Daoy (cell line): Measurements from ENCODE around the gene SPATA2L. TPM values are rescaled to one million over a fixed set of nuclear protein-coding genes. Genes with fewer than 3 reads are reported as not detected.
A peak's percentile ranks its signal among the peaks of the same experiment; 100 is the strongest.
"Not testable (repeated sequence)": the region's sequence is repeated elsewhere in the genome, so short reads cannot be mapped to it uniquely, and the experiment has no call there.

ENCODE experiments used
- DNase-seq: peaks from one replicate; pipeline ENCODE4 v3.0.0-alpha.2; 2015; ENCODE audit warnings: low read depth
- total RNA-seq: library from RNA; depleted of rRNA; stranded (reverse); fragments of >200 nt; shearing (Covaris generic); gene quantifications from 2 replicates; pipeline ENCODE4 v1.2.3, GENCODE V29; 2014

SPATA2L gene
- total RNA-seq, 1 experiment from 2014 or later: 8.6 TPM

DNA sequence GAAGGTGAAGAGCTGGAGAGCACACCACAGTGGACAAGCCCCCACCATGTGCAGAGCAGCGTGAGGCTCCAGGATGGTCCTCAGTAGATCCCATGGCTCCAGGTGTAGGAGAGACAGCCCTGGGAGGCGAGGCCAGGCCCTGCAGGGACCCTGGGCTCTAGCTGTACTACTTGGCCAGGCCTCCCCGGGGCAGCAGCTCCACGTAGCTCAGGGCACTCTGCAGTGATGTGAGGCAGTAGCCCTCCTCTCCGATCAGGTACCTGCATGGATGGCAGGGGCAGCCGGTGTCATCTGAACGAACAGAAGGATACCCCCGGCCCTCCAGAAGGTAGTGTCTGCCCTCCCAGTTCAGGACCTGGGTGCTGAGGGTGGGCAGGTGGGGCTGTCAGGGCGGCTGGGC, 6.2 kb upstream of the SPATA2L start:
- DNase-seq: no peak

DNA sequence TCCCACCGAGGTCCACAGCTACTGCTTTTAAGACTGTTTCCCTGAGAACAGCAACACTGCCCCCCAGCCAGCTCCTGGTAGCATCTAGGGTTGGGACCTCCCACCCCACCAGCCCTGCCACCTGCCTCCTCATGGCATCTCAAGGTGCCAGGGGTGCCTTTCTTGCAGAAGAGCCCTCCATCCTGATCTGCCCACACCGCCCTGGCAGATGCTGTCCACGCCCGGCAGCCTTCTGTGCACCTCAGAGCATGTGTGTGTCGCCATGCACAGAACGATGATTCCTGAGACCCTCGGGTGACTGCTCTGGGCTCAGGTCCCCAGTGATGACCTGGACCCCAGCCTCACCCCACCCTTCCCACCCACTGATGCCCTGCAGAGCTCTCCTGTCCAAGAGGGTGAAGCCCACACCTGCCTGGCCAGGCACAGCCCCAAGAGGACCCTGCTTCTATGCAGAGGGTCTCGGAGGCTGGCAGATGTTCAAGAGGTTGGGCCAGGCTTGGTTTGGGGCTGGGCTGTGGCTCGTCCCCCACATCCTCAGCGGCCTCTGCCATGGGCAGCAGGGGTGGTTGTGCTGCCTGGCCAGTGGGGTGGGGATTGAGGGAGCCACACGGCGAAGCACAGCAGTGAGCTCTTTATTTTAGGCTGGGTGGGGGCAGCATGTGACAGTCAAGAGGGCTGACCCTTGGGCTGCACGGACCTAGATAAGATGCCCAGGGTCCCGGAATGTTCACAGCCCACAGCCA, 5.2 kb upstream of the SPATA2L start:
- no peak for DNase-seq

DNA sequence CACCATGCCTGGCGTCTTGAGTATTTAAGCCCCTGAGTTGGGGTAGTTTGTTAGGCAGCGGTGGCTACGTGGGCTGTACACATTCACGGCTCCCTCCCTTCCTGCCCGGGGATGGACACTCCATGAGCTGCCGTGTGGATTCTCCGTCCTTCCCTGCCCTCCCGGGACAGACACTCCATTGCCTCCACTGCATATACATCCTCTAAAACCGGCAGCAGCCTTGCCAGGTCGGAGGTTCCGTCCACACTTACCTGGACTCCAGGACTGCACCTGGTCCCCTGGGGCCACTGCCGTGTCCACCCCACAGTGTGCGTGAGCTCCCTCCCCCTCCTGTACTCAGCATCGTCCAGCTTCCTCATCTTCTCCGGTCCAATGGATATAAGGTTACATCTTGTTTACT, 3.5 kb upstream of the SPATA2L start:
- no peak for DNase-seq

DNA sequence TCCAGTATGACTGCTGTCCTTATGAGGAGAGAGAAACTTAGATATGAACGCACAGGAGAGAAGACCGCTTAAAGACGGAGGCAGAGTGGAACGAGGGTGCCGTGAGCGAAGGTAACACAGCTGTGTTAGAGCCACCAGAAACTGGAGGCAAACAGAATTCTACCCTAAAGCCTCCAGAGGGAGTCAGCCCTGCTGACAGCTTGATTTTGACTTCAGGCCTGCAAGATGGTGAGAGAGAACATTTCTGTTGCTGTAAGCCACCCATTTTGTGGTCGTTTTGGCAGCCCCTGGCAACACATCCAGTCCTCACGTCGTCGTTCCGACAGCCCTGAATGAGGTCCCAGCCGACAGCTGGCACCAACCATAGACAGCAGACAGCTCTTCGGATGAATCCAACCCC, 2.8 kb upstream of the SPATA2L start:
- DNase-seq: no peak

DNA sequence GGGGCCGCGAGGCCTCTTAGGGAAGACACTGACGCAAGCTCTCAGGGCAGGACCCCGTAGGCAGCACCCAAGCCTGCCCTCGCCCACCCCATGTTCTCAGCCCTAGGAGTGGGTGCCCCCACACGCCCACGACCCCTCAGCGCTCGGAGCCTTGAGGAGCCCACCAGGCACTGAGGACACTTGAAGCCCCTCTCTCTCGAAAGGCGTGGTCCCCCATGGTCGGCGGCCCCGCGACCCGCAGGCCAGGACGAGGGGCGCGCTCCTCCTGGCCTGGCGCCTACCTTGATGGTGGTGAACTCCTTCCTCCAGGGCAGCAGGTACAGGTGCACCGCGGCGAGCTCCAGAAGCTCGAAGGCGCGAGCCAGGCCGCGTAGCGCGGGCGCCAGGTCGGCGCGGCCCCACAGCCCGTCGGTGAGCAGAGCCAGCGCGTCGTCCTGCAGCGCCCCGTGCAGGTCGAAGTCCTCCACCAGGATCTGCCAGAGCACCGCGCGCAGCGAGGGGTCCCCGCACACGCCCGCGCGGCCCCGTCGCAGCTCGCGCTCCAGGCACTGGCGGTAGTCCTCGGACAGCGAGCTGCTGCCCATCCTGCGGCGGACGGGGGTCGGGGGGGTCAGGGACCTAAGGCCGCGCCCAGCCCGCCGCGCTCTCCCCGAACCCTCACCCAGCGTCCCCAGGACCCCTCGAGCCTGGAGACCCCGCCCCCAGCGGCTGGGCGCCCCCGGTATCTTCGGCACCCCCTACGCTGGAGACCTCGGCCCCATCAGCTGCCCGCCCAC, 668 bp downstream of the SPATA2L start:
- DNase-seq: peak; percentile 64

DNA sequence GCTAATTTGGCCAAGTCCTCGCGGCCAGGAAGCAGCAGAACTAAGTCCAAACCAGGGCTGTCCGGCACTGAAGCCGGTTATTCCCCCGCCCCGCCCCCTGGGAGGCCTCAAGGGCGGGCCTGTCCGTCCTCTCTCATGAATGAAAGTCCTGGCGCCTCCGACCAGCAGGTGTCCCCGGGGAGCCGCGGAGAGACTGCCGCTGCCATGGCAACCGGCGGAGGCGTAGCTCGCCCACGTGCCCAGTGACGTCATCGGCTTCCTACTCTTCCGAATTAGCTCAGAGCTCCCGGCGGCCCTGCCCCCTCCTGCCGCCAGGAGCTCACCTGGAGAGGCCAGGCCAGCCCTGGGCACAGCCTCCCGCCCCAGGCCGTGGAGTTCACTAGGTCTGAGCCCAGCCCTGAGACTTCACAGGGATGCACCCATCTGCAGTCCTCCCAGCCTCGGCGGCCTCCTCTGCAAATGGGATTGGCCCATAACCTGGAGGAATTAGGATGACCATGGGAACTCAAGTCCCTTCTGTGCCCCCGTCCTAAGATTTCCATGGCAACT, 1.3 kb downstream of the SPATA2L start:
- peak; percentile 98 for DNase-seq

DNA sequence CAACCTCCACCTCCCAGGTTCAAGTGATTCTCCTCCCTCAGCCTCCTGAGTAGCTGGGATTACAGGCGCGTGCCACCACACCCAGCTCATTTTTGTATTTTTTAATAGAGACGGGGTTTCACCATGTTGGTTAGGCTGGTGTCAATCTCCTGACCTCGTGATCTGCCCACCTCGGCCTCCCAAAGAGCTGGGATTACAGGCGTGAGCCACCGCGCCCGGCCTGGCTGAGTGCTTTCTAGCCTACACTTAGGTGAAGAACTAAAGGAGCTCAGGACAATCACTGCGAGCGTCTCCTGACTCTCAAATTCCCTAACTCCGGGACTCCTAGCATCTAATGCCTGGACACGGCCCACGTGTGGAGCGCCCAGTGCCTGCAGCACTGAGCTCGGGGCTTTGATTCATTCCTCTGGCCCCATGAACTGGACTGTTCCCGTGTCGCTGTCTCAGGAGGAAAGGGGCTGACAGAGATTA, 1.8 kb downstream of the SPATA2L start:
- not testable (repeated sequence) for DNase-seq

DNA sequence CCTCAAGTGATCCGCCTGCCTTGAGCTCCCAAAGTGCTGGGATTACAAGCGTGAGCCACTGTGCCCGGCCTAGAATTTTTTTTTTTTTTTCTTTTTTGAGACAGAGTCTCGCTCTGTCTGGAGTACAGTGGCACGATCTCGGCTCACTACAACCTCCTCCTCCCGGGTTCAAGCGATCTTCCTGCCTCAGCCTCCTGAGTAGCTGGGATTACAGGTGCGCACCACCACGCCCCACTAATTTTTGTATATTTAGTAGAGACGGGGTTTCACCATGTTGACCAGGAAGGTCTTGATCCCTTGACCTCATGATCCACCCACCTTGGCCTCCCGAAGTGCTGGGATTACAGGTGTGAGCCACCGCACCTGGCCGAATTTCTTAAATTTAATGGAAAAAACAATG, 2.8 kb downstream of the SPATA2L start:
- not testable (repeated sequence) for DNase-seq

DNA sequence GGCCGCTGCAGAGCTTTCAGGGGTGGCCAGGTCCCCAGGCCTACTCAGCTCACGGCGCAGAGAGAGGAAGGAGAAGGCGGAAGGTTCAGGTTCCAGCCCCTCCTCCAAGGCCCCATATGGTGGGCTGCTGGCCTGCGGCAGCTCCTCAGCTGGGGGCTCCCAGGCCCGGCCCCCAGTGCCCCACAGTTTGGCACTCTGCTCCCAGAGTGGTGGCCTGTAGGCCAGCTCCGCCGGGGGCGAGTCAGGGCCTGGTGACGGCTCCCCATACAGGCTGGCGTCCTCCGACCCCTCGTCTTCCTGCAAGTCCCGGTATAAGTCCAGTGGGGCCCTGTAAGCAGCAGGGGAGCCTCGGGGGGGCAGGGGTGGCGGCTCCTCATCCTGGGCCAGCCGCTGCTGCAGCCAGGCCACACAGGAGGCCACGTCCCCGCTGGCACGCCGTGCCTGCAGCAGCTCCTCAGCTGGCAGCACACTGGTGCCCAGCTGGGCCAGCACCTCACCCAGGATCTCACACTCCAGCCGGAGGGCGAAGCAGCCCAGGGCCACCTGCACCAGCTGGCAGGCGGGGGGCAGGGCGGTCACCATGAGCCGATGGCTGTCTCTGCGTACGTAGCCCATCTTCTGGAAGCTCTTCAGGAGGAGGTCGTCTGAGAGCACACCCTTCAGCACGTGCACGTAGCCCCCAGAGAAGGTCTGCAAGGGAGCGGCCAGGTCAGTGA, 3.7 kb downstream of the SPATA2L start:
- no peak for DNase-seq

DNA sequence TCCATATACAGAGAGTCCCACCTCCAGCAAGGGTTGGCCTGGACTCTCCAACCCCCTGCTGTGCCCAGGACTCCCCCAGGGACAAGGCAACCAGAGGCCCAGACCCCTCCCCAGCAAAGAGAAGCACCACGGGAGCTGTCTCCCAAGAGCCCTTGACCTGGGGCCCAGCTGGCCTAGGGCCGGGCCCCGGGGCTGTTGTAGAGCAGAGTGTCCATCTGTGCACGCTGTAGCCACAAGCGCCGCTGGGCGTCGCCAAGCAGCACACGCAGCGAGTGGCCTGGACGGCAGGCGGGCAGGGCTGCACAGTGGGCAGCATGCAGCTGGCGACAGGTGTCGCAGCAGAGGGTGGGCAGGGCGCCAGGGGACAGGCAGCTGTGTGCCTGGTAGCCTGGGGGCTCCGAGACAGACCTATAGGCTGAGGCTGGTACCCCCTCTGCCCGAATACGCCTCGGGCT, 4.3 kb downstream of the SPATA2L start:
- no peak for DNase-seq

DNA sequence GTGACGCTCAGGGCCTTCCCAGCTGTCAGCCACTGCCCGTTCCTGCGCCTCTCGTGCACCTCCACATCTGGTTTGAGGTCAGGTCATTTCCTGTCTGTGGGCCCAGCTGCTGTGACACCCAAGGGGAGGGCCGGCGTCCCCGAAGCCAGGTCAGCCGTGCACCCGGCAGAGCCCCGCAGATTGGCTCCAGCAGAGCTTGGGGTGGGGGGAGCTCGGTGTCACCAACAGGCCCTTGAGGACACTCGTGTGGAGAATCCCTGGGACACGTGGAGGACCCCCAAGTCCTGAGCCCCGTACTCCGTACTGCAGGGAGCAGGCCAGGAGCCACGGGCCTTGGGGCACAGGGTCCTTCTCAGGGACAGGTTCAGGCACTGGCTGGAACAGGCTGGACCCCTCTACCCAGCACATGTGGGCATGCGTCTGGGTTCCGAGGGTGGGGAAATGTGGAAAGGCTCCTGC, 4.8 kb downstream of the SPATA2L start:
- DNase-seq: no peak

DNA sequence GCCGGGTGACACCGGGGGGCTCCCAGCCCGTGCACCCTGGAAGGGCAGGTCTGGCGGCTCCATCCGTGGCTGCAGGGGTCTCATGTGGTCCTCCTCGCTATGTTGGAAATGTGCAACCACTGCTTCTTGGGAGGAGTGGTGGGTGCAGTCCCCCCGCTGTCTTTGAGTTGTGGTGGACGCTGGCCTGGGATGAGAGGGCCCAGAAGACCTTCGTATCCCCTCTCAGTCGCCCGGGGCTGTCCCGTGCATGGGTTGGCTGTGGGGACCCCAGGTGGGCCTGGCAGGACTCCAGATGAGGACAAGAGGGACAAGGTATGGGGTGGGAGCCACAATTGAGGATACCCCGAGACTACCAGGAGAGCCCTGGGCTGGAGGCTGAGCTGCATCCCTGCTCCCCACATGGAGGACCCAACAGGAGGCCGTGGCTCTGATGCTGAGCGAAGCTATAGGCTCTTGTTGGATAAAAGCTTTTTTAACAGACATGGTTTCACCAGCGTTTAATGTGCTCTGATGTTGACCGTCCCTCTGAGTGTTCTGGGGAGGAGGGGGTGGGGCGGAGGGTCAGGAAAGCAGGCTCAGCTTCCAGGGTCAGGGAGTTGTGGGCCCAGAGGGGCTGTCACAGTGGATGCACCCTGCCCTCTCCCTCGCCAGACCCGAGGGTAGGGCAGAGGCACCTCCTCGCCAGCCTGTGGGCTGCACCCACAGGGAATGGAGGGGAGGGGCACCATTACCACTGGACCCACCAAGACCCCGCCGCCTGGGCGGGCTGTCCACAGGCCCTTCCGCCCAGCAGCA, 5.4 kb downstream of the SPATA2L start:
- no peak for DNase-seq

DNA sequence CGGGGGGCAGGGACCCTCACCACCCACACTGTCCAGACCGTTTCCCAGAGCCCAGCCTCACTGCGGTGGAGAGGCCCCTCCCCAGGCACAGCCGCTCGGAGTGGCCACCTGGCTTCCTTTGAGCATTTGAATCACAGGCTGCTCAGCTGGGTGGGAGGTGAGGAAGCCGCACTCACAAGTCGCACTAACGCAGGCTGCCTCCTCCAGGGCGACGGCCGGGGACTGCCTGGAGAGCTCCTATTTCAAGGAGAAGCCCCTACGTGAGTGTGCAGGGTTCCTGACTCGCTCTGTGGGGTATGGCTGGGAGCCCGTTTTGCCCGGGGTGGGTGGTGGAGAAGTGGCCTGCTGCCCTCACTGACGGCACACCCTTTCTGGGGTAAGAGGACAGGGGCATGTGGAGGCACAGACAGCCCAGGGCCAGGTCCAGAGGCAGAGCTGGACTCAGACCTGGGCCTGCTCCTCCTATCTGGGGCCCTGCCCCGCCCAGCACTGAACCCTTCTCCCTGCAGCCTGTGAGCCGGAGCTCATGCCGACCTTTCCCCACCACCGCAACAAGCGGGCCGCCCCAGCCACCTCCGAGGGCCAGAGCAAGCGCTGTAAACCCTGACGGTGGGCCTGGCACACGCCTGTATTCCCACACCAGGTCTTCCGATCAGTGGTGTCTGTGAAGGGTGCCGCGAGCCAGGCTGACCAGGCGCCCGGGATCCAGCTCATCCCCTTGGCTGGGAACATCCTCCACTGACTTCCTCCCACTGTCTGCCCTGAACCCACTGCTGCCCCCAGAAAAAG, 6.2 kb downstream of the SPATA2L start:
- no peak for DNase-seq

DNA sequence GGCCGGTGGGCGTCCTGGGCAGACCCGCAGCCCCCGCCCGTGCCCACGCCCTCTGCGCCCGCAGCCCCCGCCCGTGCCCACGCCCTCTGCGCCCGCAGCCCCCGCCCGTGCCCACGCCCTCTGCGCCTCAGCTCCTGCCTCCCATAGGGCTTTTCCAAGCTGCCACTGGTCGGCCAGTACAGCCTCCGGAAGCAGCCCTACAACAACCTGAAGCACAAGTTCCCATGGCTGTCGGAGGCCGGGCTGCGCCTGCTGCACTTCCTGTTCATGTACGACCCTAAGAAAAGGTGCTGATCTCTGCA, 6.8 kb downstream of the SPATA2L start:
- DNase-seq: not testable (repeated sequence)

DNA sequence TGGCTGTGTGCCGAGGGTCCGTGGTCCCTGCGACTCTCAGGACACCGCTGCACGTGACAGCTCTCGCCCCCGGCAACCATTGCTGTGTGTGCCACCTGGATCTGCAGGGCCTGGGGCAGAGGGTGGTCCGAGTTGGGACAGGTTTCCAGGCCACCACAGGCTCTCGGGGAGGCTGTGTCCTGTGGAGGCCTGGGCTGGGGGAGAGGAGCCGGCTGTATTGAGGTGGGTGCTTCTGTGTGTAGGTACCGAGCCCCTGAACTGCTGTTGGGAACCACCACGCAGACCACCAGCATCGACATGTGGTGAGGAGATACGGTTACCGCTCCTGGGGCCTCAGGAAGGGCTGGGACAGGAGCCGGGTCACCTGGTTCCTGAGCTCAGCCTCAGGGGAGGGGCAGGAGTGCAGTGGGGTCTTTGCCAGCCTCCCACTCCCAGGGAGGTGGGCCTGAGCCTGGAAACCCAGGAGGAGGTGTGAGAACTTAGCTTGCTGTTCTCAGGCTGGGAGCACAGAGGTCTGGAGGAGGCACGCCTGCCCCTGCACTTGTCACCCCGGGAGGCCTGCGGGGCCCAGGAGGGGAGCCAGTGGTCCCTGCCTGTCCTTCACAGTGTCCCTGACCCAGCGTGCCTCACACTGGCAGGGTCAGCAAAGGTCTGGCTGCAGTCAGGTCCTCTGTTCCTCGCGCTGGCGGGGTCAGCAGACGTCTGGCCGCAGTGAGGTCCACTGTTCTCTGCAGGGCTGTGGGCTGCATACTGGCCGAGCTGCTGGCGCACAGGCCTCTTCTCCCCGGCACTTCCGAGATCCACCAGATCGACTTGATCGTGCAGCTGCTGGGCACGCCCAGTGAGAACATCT, 7.3 kb downstream of the SPATA2L start:
- DNase-seq: no peak

DNA sequence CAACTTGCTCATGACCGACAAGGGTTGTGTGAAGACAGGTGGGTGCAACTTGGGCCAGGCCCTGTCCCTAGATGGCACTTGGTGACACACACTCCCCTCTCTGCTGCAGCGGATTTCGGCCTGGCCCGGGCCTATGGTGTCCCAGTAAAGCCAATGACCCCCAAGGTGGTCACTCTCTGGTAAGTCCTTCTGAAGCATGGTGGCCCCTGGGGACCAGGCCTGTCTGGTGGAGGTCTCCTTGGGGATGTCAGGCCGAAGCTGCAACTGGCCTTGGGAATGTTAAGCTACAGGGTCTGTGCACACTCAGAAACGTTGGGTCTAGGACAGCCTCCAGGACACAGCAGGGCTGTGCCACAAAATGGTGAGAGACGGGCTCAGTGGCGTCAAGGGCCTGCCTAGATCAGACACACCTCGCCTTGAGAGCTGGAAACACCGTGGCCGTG, 8.2 kb downstream of the SPATA2L start:
- DNase-seq: no peak

DNA sequence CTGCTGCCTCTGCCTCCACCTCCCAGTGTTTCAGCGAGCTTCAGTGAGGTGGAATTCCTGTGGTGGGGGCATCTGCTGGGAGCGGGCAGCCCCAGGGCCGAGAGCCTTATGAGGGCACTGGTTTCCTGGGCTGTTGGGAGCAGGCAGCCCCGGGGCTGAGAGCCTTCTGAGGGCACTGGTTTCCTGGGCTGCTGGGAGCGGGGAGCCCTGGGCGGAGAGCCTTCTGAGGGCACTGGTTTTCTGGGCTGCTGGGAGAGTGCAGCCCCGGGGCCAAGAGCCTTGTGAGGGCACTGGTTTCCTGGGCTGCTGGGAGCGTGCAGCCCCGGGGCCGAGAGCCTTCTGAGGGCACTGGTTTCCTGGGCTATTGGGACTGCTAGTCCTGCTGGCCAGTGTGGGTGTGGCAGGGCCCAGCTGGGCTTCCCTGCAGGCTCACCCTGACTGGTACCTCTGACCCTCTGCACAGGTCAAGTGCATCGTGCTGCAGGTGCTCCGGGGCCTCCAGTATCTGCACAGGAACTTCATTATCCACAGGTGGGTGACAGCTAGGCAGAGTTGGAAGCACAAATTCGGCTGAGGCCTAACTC, 9.4 kb downstream of the SPATA2L start:
- DNase-seq: no peak

DNA sequence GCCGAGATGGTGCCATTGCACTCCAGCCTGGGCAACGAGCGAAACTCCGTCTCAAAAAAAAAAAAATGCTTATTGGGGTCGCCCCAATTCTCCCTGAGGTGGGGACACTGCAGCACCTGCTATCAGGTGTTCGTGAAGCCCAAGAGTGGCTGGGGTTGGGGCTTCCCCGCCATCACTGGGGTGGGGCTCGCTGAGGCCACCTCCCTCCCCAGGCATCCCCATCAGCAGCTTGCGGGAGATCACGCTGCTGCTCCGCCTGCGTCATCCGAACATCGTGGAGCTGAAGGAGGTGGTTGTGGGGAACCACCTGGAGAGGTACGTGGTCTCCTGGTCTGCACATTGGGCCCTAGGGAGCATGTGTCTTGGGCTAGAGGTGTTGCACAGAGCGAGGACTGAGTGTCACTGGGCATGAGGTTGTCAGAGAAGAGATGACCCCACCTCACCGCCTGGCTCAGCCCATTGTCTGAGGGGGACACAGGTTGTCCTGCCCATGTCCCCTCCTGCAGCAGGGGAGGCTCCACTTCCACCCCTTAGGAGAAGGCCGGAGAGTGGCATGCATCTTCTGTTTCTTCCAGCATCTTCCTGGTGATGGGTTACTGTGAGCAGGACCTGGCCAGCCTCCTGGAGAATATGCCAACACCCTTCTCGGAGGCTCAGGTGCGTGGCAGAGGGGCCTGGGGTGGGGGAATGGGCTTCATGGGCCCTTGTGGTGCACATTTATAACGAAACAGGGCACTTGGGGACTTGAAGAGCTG, 10.1 kb downstream of the SPATA2L start:
- DNase-seq: no peak
